Hepatocyte (in vitro differentiated cells): ENCODE results near the gene ZNF354C.

ENCODE experiments used
- EZH2 ChIP-seq: fragments of 200-600 bp; sonication (generic); IDR thresholded peaks from 2 replicates; pipeline ENCODE4 v1.6.1; 2016; ENCODE audit warnings: antibody characterized with exemption, mild to moderate bottlenecking, borderline replicate concordance
- TF ChIP-seq, protein P1 (sequence below): fragments of 200-600 bp; sonication (generic); IDR thresholded peaks from 2 replicates; pipeline ENCODE4 v1.5.1; 2016; ENCODE audit warnings: antibody characterized with exemption, mild to moderate bottlenecking; ENCODE audit not compliant: poor library complexity

DNA sequence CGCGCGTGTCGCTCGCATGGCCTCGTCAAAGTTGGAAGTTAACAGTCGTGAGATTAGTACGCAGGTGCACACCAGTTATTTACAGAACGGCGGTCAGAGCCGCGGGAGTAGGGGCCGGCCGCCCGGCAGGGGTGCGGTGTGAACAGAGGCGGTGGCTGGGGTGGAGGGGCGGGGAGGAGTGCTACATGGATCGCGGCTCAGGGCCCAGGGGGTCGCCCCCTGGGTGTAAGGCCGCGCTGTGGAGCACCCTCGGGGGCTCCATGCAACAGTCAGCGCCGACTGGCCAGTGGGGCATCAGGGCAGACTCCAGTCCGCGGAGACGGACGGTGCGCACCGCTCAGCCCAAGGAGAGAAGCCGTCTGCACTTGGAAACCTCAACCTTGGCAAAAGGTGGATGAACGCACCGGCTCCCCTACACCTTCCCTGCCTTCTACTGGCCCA is 60.3 kb downstream of the ZNF354C start:
- TF ChIP-seq, protein P1, sequence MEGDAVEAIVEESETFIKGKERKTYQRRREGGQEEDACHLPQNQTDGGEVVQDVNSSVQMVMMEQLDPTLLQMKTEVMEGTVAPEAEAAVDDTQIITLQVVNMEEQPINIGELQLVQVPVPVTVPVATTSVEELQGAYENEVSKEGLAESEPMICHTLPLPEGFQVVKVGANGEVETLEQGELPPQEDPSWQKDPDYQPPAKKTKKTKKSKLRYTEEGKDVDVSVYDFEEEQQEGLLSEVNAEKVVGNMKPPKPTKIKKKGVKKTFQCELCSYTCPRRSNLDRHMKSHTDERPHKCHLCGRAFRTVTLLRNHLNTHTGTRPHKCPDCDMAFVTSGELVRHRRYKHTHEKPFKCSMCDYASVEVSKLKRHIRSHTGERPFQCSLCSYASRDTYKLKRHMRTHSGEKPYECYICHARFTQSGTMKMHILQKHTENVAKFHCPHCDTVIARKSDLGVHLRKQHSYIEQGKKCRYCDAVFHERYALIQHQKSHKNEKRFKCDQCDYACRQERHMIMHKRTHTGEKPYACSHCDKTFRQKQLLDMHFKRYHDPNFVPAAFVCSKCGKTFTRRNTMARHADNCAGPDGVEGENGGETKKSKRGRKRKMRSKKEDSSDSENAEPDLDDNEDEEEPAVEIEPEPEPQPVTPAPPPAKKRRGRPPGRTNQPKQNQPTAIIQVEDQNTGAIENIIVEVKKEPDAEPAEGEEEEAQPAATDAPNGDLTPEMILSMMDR = no peak
- no peak for TF ChIP-seq EZH2
